GM13977 (cell line): ENCODE data around the gene MOGAT3.
"Not testable (repeated sequence)": the region's sequence is repeated elsewhere in the genome, so short reads cannot be mapped to it uniquely, and the experiment has no call there.

Experiments used
- DNase-seq: peaks from one replicate; pipeline ENCODE4 v3.0.0; 2012; ENCODE audit warnings: low spot score
- CTCF ChIP-seq: IDR thresholded peaks from 2 replicates; pipeline ENCODE4 v1.5.1; 2012; ENCODE audit warnings: mild to moderate bottlenecking, control low read depth; ENCODE audit not compliant: insufficient read depth; ENCODE audit errors: extremely low read depth, missing control alignments
- in situ Hi-C: fragments of 300-500 bp; cut with MboI; formaldehyde crosslinking; loops from one replicate; pipeline ENCODE4 v1.12.0; 2022; ENCODE audit warnings: low sequenced_read_pairs, low pct_unique_long_range_greater_than_20kb, mixed read lengths, inconsistent platforms; ENCODE audit not compliant: unreplicated experiment

The MOGAT3 gene

DNA sequence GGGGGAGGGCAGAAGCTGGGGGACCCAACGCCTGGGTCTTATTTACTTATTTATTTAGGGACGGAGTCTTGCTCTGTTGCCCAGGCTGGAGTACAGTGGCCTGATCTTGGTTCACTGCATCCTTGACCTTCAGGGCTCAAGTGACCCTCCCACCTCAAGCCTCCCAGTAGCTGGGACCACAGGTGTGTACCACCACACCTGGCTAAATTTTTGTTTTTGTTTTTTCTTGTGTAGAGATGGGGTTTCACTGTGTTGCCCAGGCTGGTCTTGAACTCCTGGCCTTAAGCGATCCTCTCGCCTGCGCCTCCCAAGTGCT lies 1.7 kb upstream of the MOGAT3 start:
- DNase-seq = no peak
- no peak for TF ChIP-seq CTCF

DNA sequence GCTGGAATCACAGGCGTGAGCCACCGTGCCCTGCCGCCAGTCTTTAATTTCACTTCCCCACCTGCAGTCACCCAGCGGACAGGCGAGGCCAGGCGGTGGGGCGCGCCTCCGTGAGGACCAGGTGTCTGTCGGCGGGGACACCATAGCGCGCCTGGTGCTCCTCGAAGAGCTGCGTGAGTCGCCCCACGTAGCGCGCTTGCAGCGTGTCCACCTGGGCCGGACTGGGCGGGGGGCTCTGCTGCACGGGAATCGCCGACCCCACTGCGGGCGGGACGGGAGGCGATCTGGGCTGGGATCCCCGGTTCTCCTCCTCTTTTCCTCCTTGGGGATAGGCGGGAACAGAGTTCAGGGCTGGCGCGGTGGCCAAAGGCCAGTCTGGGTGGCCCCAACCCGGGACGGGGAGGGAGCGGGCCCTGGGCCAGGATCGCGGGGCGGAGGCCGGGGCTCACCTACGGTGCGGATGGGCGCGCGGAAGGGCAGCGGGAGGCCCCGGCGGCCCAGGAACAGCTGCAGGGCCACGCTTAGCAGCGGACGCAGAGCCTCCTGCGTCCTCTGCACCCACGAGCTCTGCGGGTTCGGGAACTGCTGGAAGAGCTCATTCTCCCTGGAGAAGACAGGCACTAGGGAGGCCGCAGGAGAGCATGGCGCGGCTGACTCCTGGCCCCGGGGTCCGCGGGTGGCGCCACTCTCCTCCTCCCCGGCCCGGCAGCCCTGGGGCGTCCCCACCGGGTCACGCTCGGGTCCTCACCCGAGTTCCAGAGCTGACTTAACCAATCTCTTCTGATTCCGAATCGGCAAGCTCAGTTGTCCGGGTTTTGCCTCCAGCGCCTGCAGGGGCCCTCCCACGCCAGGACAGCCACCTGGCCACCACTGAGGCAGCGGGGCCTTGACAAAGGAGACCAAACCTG lies 1.1 kb upstream of the MOGAT3 start:
- in situ Hi-C loops = no loop called here
- DNase-seq = no peak
- no peak for TF ChIP-seq CTCF

More for the DNA sequence above, 1.7 kb upstream of the MOGAT3 start:
- in situ Hi-C loops = no loop called here

DNA sequence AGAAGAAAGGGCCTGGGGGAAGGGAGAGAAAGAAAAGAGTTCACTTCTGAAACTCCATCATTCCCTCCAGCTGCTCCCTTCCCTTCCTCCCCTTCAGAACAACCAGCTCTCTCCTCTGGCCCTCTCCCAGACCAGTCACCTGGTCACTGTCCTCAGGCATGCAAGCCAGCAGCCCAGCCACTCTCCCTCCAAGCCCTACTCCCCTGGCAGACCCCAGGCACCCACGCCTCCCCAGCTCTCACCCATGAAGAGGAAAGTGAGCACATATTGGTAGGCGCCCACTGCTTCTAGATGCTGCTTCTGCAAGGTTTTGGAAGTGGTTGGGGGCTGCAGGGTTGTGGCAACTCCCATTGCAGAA lies 353 bp downstream of the MOGAT3 start:
- no peak for DNase-seq
- TF ChIP-seq CTCF = no peak
- in situ Hi-C loops = no loop called here

- in situ Hi-C loops, DNase-seq: not testable (repeated sequence)
Observed at GRCh38 chr7:101199522-101199921, 1.3 kb downstream of the MOGAT3 start.

- in situ Hi-C loops = no loop called here
- no peak for TF ChIP-seq CTCF
- no peak for DNase-seq
Observed at GRCh38 chr7:101198476-101198875, 2.4 kb downstream of the MOGAT3 start.

DNA sequence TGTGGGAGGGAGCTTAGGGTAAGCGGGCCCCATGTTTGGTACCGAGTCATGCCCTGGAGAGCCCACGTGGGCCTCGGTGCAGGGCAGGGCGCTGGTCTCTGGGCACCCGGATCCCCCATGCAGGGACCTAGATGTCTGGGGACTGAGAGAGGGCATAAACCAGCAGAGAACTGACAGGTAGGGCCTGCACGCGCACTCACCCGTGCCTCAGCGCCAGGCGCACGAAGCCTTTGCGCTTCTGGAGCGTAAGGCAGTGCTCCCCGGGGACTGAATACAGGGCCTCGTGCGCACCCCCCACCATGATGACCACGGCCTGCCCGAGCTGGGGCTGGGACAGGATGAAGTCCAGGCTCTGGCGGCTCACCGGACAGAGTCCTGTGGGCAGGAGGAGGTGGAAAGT lies 2.8 kb downstream of the MOGAT3 start:
- DNase-seq = no peak
- TF ChIP-seq CTCF = no peak
- in situ Hi-C loops = no loop called here

DNA sequence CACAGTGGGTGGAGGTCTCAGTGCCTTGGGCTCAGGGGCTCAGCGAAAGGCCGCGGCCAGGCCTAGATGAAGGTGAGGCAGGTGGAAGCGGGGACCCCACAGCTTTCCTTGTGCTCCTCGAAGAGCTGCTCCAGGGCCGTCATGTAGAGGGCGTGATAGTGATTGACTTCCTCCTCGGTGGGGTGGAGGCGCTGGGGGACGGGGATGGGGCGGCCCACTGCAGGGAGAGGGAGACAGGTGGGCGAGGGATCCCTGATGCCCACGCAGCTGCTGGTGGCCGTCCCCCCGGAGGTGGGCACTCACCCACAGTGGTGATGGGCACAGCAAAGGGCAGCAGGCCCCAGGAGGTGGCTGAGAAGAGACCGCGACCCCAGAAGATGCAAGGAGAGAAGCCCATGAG lies 5.0 kb downstream of the MOGAT3 start:
- no peak for DNase-seq
- in situ Hi-C loops = no loop called here
- TF ChIP-seq CTCF = no peak
